GM21529 (cell line): ENCODE measurements around the gene TNIK.

Experiments used
- ATAC-seq: cut with Tn5 transposase; IDR thresholded peaks from one replicate; pipeline ENCODE4 v1.9.1; 2021; ENCODE audit not compliant: unreplicated experiment

Gene TNIK

DNA sequence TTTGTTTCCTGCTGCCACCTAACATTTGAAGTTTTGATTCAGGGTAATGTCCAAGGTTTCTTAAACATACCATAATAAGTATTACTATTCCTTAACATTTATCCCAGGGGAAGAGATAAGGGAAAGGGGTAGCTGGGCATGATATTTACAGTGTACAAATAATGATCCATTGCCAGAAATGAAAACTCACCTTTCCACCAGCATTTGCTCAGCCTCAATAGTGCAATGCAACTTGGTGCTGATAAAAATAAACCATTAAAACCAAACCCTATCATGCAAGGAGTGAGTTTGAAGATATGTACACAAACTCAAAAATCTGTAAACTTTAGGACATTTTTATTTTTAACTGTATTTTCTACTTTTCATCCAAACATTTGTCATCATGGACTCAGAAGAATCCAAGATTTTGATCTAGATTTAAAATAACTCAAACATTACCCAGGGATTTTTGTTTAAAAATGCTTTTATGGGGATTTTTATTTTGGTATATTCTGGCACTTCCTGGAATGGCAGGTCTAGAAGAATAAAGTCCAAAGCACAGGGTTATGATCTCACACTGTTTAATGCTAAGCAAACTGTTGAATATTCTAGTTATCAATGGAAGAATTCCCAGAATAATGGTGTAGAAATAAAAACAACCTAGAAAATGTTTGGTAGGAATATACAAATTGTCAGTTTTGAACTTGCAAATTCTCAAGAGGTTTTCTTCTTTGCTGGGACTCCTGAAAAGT is 401.2 kb downstream of the TNIK start:
- ATAC-seq = no peak

DNA sequence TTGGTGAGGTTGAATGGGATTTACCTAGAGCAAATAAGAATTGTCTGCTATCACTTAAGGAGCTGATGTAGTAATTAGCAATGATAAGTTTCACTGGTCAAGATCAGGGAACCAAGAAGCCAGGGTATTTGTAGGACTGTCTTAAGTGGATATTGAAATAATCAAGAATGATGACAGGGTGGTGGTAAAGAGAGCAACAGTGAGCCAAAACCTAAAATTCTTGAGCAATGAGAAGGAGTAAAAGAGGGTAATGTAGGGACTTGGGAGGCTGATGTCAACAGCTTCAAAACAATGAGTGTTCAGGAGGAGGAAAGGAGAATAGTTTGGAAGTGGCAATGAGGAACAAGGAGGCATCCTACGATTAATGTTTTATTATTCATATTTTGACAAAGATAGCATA is 402.1 kb downstream of the TNIK start:
- no peak for ATAC-seq

DNA sequence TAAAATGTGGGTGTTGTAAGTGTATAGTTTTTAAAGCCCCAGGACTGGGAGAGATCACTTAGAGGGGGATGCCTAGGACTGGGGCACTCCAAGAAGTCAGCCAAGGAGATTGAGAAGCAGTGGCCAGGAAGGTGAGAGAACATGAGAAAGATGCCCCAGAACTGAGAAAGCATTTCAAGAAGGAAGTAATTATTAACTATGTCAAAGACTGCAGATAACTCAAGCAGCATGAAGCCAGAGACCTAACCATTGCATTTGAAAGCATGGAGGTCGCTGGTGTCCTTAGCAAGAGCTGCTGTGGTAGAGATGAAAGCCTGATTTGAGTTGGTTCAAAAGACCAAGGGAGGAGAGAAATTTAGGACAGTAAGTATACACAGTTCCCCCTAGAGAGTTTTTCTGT is 403.1 kb downstream of the TNIK start:
- no peak for ATAC-seq

DNA sequence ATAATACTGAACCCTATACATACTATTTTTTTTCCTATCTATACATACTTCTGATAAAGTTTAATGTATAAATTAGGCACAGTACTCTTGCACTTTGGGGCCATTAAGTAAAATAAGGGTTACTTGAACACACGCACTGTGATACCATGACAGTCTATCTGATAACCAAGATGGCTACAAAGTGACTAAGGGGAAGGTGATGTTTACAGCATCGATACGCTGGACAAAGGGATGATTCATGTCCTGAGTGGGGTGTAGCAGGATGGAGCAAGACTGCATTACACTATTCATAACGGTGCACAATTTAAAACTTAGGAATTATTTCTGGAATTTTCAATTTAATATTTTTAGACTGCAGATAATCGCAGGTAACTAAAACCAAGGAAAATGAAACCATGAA is 403.7 kb downstream of the TNIK start:
- no peak for ATAC-seq

DNA sequence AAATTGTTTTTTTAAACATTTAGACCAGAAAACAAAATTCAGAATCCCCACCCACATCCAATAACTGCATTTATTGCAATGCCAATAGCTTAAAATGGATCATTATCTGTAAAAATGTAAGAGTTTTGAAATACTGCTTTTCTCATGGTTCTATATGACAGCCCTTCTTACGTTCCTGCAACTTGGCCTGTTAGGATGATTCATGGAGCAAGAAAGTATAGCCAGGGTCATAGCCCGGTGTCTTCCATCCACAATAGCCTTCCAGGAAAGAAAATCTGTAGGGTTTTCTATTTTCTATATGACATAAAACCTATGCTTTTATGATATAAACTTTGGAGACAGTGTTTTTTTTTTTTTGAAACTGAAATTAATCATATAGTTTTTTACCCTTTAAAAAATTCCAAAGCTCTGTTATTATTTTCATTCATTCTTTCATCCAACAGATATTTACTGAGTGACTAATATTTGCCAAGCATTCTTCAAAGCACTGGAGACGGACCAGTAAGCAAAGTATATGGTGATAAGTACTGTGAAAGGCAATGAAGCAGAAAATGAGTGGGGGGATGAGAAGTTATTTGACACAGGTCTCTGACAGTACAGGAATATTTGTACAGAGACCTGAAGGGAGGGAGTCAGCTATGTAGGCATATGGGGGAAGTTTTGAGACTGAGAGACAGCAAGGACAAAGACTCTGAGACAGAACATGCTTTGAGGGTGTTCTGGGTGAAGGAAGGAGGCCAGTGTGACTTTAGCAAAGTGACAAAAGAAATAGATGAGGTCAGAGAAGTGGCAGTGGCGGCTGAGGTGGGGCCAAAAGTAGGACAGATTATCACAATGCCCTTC is 404.6 kb downstream of the TNIK start:
- ATAC-seq = no peak

DNA sequence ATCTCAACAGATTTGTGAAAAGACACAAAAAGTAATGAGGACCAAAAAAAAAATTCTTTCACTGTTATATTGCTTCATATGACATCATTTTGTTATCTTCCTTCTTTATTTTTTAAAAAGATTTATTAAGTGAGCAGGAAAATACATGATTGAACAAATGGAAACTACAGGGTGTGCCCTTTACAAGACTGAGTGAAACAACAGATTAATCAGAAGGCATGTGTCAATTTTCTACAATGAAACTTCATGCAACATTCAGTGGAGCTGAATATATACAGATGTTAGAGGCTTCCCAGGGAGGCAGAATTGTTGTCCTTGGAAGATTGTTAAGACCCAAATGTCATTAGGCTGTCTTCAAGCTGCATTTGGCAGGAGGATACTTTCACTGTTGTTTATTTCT is 405.3 kb downstream of the TNIK start:
- ATAC-seq = no peak

DNA sequence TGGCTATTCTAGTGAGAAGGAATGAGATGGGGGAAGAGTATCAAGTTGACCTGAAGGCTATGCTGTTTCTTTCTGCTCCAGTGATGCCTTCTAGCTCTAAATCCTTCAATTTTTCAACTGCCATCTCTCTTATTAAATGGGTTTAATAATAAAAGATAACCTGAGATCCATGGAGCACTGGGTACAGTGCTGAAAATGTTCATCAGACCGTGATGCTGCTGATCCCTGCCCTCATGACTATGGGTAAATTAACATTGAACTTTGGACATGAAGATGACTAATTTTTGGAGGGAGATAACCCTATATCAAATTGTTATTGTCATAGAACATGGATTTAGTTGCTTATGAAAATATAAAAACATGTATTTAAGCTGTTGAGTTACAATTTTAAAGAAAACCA is 406.0 kb downstream of the TNIK start:
- no peak for ATAC-seq

DNA sequence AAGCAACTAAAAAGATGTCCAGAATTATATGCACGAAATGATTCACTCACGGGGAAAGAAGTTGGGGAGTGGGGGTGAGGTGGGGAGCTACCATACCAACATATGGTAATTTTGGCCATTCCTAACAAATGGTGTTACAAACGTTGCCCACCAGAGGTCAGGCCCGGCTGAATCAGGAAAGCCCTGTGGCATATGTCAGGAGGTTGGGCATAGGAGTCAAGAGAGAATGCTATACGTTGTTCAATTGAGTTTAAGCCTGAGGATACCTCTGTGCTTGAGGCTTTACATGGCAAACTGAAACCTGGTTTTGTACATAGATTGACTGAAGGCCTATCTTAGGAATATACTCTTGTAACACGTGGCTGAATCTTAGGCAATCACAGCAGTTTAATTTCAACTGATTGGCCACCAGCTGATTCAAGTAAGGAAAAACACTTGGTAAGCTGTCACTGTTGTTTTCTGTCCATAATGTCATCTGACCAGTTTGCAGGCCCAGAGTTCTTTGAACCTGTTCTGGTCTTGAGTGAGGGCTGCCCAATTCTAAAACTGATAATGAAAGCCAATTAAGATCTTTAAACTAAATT is 410.3 kb downstream of the TNIK start:
- peak; percentile 95 for ATAC-seq

DNA sequence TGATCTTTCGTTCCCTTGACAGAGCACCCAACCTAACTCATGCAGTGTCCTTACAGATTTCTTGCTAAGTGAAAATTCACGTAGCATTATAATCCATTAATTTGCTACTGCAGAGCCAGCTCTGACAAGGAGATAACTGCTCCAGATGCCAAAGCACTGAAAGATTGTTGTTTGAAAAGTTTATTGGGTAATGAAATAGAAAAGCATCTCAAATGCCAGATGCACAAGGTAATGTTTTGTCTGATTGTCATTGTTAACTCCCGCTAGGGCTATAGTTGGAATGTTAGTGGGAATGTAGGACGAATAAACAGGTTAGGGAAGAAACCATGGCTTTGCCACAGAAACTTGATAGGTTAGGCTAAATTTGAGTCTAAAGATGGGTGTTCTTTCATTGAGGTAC is 413.4 kb downstream of the TNIK start:
- ATAC-seq = no peak

DNA sequence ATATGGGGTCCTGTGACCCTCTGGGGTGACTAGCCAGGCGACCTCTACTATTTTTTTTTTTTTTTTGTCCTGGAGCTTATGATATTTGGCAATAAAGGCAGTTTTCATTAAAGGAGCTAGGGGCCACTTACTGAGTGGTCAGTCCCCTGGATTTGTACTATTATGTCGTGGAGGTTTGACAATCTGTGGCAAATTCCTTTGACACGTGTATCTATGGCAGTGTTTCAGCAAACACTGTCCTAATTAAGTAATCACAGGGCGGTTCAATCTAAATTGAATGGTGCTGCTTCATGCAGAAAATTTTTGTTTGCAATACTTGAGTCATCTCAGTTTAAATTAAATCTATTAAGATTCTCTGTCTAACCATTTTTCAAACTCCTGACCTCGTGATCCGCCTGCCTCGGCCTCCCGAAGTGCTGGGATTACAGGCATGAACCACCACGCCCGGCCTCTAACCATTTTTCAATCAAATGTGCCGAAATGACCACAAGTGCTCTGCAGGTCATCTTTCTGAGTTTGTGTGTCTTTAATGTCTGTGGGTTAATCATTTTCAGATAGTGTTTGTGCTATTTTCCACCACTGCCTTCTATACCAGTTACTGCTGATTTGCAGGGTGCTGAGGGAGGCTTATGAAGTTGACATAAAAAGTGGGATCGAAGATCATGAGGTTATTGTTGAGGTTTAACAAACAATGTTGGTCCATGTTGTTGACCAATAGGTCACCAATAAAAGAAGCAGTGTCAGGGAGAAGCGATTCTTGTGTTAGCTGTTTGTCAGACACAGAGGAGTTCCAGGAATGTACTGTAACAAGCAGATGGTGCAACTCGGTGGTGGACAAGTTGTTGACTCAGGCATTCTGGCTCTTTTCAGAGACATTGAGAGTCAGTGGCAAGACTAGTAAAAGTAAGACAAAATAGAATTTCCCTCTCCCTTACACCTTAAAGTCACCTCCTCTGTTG is 415.1 kb downstream of the TNIK start:
- no peak for ATAC-seq

DNA sequence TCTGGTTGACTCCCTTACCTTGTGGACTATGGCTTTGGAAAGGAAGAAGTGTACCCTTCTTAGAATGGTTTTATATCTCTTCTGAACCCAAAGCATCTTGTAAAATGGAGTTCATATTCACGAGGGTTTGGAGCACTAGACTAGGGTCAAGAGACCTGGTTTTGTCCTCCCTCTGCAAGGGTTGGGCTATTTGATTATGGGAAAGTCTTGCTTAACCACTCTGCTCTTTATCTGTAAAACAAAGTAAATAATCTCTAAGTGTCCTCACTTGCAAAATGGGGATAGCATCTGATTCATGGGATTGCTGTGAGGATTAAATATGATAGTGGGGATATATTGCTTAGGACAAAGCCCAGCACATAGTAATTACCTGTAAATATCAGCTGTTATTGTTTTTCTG is 415.8 kb downstream of the TNIK start:
- no peak for ATAC-seq

DNA sequence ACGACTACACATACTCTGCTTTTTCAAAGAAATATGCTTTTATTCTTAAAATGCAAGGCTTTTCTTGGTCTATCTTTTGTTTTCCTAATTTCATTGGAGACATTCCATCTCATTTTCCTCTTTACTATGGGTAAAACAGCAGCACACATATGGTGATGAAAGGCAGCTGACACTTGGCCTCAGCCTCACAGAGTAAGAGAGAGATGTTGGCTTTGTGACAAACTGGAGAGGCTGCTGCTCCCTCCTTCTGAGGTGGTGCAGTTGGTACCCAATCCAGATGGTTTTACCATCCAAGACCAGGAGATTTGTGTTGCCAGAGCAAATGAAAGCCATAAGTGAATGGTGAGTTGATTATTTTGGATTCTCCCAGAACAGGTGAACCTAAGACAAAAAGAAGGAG is 420.5 kb downstream of the TNIK start:
- ATAC-seq = no peak

DNA sequence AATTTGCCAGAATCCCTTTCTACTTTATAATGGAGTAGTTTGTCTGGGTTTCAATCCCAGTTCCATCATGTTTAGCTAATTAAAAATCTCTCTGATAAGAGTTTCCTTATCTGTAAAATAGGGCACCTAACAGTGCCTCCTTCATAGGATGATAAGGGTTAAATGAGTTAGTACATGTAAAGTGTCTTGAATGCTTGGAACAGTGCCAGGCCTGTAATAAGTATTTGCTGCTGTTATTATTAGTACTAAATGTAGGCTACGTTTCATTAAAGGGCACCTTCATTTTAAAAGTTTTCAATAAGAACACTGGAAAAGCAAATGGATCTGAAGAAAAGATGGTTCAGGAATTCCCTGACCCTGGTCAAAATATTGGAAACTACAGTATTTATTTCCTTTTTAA is 421.9 kb downstream of the TNIK start:
- no peak for ATAC-seq

DNA sequence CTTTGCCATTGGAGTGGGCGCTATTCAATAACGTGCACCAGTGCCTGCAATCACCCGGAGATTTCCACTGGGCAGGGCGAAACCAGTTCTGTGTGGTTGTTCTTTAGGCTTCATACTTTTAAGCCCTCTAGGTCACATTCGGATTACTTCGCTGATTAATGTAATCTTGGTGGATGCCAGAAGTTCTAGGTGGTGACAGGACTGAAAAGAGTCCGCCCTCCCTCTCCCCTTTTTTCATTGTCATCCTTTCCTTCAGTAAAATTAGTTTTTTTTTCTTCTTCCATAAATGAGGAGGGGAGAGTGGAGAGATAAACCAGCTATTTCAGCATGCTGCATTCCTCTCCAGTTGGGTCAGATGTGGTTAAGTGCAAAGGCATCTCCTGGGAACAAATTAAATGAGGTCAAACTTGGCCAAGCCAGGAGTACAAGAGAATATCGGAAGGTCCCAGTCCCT is 431.4 kb downstream of the TNIK start:
- no peak for ATAC-seq

DNA sequence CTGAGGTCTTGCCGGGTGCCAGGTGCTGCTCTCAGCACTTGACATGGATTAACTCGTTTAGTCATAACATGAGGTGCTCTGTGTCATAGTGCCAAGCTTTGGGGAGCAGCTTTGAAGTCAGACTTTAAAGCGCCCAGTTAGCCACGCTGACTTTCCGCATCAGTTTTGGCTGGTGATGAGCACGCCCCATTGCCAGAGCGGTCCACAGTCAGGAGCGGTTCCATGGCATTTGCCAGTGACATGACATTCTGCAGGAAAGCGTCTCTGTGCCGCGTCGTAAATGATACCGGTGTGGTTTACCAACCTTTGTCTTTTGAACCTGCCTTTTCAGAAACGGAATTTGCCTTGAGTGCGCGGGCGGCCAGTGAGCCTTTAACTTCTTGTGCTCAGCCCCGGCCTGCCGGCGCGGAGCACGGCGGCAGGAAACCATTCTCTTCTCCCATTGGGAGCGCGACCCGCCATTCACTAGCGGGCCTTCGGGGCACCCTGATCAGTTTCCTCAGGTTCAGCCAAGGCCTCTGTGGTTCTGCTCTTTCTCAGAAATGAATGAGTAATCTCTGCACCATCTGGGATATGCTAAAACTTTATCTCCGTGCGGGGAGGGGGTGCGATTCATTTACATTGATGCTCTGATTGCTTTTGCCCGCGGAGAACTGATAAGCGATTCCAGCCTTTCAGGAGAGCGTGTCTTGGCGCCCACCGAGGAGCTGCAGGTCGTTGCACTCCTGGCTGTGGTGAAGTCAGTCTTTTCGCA is 432.0 kb downstream of the TNIK start:
- peak; percentile 55 for ATAC-seq

DNA sequence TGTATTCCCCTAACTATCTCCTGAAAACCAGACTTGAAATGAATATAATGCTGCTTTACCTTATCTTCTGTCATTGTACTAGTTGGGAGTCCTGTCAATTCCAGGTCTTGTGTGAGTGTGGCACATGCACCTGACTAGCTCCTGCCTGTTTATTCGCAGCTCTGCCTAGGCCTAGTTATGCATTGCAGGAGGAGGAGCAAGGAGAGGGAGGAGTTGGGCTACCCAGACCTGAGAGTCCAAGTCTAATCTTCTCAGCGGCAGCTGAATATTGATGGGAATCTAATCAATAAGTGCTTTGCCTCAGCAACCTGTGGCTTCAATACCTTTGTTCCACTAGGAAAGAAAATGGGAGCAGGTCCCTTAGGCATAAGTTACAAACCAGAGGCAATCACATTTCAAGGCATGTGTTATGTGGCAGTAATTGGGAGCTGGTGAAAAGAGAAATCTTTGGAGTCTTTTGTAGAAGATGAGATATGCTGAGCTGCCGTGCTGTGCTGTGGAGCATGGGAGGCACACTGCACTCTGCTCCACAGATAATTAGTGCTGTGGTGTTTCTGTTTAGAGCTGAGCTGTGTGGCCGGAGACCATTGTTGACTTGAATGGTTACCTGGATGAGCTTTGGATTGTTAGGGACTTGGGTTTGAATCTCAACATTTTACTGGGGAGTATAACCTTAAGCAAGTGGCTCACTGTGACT is 433.5 kb downstream of the TNIK start, which contains the start of gene SLC2A2:
Gene SLC2A2, minus strand, starts transcription at position 124 of the 697 bp plus-strand sequence. Its CDS starts 50 bp downstream, at position 74.
- no peak for ATAC-seq

DNA sequence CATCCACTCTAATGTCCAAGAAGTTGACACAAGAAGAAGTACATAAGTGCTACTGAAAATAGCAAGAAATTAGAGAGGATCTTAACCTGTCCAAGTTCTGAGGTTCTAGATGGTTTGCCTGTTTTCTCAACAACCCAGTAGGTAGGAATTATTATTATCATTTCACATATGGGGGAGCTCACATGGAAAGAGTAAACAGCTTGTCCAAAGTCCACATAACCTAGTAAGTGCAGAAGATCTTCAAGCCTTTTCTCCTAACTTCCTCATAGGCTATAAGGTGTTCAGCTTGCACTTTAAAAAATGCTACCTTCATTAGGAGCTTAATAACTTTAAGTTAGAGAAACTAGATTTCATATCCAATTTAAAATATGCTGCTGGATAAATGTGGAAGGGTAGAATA is 436.6 kb downstream of the TNIK start:
- no peak for ATAC-seq

DNA sequence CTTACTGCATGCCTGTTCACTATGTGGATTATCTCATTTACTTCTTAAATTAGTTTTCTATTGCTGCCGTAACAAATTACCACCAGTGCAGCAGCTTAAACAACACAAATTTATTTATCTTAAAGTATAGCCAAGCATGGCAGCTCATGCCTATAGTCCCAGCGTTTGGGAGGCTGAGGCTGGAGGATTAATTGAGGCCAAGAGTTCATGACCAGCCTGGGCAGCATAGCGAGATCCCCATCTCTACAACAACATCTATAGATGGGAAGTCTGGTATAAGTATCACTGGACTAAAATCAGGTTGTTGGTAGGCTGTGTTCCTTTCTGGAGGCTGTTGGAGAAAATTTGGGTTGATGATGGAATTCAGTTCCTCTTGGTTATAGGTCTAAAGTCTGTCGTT is 438.8 kb downstream of the TNIK start:
- ATAC-seq = no peak

DNA sequence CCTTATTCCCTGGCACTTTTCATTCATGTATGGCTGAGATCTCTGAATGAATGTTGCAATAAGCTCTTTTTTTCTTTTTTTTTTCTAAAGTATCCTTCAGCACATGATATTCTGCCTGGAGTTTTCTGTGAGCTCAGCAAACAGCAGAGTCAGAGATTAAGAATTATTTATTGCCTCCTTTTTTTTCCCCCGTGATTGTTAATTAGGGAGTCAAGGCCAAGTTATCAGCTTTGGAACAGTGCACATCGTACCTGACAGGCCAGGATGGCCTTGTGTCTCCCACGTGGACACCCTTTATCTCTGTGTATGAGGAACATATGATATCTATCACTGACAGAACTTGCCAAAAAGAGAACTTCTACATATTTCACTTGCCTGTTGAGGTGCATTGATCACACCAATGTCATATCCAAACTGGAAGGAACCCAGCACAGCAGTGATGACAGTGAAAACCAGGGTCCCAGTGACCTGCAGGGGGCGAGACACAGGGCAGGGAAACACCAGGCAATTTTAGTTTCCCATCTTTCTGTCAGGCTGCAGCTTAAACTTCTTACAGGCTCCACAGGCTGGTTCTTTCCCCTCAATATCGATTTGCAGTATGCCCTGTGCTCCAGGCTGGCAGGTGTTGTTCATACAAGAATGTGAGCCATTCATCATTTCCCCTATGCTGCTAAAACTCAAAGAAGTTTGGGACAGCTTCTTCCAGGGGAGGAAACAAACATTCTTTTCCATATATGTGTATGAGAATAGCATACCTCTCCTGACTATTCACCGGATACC is 441.9 kb downstream of the TNIK start:
- no peak for ATAC-seq
